ENCODE results near the gene EHD2.

DNA sequence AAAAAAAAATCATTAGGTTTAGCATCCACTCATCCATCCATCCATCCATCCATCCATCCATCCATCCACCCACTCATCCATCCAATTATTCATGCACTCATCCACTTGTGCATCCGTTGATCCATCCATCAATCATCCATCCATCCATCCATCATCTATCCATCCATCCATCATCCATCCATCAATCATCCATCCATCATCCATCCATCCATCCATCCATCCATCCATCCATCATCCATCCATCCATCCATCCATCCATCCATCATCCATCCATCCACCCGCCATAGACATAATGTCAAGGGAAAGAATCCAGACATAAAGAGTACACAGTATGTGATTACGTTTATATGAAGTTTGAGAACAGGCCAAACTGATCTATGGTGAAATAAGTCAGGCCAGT is 56.3 kb downstream of the EHD2 start:
- TF ChIP-seq, protein P1, sequence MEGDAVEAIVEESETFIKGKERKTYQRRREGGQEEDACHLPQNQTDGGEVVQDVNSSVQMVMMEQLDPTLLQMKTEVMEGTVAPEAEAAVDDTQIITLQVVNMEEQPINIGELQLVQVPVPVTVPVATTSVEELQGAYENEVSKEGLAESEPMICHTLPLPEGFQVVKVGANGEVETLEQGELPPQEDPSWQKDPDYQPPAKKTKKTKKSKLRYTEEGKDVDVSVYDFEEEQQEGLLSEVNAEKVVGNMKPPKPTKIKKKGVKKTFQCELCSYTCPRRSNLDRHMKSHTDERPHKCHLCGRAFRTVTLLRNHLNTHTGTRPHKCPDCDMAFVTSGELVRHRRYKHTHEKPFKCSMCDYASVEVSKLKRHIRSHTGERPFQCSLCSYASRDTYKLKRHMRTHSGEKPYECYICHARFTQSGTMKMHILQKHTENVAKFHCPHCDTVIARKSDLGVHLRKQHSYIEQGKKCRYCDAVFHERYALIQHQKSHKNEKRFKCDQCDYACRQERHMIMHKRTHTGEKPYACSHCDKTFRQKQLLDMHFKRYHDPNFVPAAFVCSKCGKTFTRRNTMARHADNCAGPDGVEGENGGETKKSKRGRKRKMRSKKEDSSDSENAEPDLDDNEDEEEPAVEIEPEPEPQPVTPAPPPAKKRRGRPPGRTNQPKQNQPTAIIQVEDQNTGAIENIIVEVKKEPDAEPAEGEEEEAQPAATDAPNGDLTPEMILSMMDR (IDR thresholded peaks at IDR 0.05) = no peak
- TF ChIP-seq POLR2A (IDR thresholded peaks at IDR 0.05) = no peak

Measured in gastroesophageal sphincter (tissue), 3 donors.